B cell (primary cell): ENCODE data around the gene ERCC3. TPM values are rescaled to one million over a fixed set of nuclear protein-coding genes. Genes with fewer than 3 reads are reported as not detected.

ENCODE experiments used
- ATAC-seq: fragments of 200-7000 bp; cut with Tn5 transposase; one replicate; pipeline ENCODE4 v1.10.0; 2021; ENCODE audit warnings: low read depth, mild to moderate bottlenecking, moderate number of reproducible peaks, moderate library complexity
- CTCF ChIA-PET: fragments of 350-600 bp; sonication (Branson Sonifier 250); formaldehyde crosslinking; loops from one replicate; lab custom pipeline; 2021; ENCODE audit warnings: antibody characterized with exemption, inconsistent platforms; lab: Charles Lee
- POLR2A ChIA-PET: fragments of 350-600 bp; sonication (Branson Sonifier 250); formaldehyde crosslinking; loops from one replicate; lab custom pipeline; 2021; ENCODE audit warnings: antibody characterized with exemption; lab: Charles Lee
- DNase-seq: peaks from one replicate; pipeline ENCODE4 v3.0.0; 2013
- H2AFZ ChIP-seq: 2 replicates; pipeline ENCODE4 v1.6.1; 2012; ENCODE audit warnings: mild to moderate bottlenecking, low read depth, low read length; ENCODE audit not compliant: insufficient read depth, poor library complexity, severe bottlenecking
- H3K27ac ChIP-seq, 2 donors: 1 replicate in 1 of 2; 2 replicates in 1 of 2; pipeline ENCODE4 v1.5.1; 2012 to 2013; ENCODE audit warnings: low read length in 2 of 2, mild to moderate bottlenecking in 2 of 2, moderate library complexity in 1 of 2
- H3K27me3 ChIP-seq, 4 experiments: fragments of 200-600 bp in 1 of 4; sonication (generic) in 1 of 4; replicated peaks in 1 of 4; 1 replicate in 2 of 4; 2 replicates in 2 of 4; pipeline versions ENCODE4 v1.6.1 to v1.7.0; 2013 to 2016; ENCODE audit warnings: low read length in 3 of 4, mild to moderate bottlenecking in 2 of 4, mixed read lengths in 1 of 4, moderate library complexity in 1 of 4; ENCODE audit not compliant: insufficient read depth in 4 of 4, control insufficient read depth in 3 of 4; ENCODE audit errors: control extremely low read depth in 1 of 4
- H3K36me3 ChIP-seq, 2 experiments: replicated peaks in 1 of 2; 1 replicate in 1 of 2; 2 replicates in 1 of 2; pipeline versions ENCODE4 v1.6.1 to v1.7.1; 2013; ENCODE audit warnings: low read length in 1 of 2; ENCODE audit not compliant: insufficient read depth in 2 of 2, control insufficient read depth in 1 of 2; ENCODE audit errors: control extremely low read depth in 1 of 2, extremely low read depth in 1 of 2
- H3K4me1 ChIP-seq, 2 donors: fragments of 200-600 bp in 1 of 2; sonication (generic) in 1 of 2; 1 replicate in 1 of 2; 2 replicates in 1 of 2; pipeline versions ENCODE4 v1.5.1 to v1.6.1; 2013 to 2017; ENCODE audit warnings: low read length in 2 of 2; ENCODE audit not compliant: control insufficient read depth in 2 of 2, insufficient read depth in 2 of 2
- H3K4me2 ChIP-seq: replicated peaks from 2 replicates; pipeline ENCODE3; 2012; ENCODE audit warnings: mild to moderate bottlenecking, low read depth, low read length; ENCODE audit not compliant: poor library complexity, severe bottlenecking
- H3K4me3 ChIP-seq, 5 experiments: fragments of 200-600 bp in 1 of 5; sonication (generic) in 1 of 5; 1 replicate in 3 of 5; 2 replicates in 2 of 5; pipeline versions ENCODE4 v1.5.1 to v1.7.0; 2011 to 2016; ENCODE audit warnings: low read length in 4 of 5, mild to moderate bottlenecking in 4 of 5, low read depth in 2 of 5, control low read depth in 1 of 5, moderate library complexity in 1 of 5; ENCODE audit not compliant: insufficient read depth in 1 of 5; ENCODE audit errors: control extremely low read depth in 1 of 5, extremely low read depth in 1 of 5
- H3K79me2 ChIP-seq: fragments of 200-600 bp; sonication (generic); one replicate; pipeline ENCODE4 v1.6.0; 2016; ENCODE audit warnings: low read length; ENCODE audit not compliant: control insufficient read depth, insufficient read depth
- H3K9ac ChIP-seq: fragments of 200-600 bp; sonication (generic); 2 replicates; pipeline ENCODE4 v1.6.1; 2017; ENCODE audit warnings: mild to moderate bottlenecking, low read length, moderate library complexity
- H3K9me3 ChIP-seq, 3 donors: one replicate each; pipeline versions ENCODE4 v1.6.1 to v1.7.1; 2013; ENCODE audit warnings: low read length in 2 of 3; ENCODE audit not compliant: control insufficient read depth in 2 of 3, insufficient read depth in 1 of 3; ENCODE audit errors: control extremely low read depth in 1 of 3
- H4K20me1 ChIP-seq: 2 replicates; pipeline ENCODE4 v1.6.0; 2012; ENCODE audit warnings: mild to moderate bottlenecking, low read length; ENCODE audit not compliant: insufficient read depth, control insufficient read depth, poor library complexity, severe bottlenecking
- H3K27ac Mint-ChIP-seq: one replicate; pipeline ENCODE4 v1.8.0; 2021; ENCODE audit warnings: mixed read lengths
- H3K27me3 Mint-ChIP-seq: one replicate; pipeline ENCODE4 v1.8.0; 2021; ENCODE audit warnings: mixed read lengths
- H3K4me1 Mint-ChIP-seq: one replicate; pipeline ENCODE4 v1.8.0; 2021; ENCODE audit warnings: mixed read lengths
- H3K4me3 Mint-ChIP-seq: one replicate; pipeline ENCODE4 v1.8.0; 2021; ENCODE audit warnings: mixed read lengths
- H3K9me3 Mint-ChIP-seq: one replicate; pipeline ENCODE4 v1.8.0; 2022; ENCODE audit warnings: mixed read lengths; ENCODE audit not compliant: insufficient read depth
- EZH2 ChIP-seq: IDR thresholded peaks from 2 replicates; pipeline ENCODE4 v1.6.1; 2012; ENCODE audit warnings: borderline replicate concordance, low read depth, mild to moderate bottlenecking, moderate library complexity, low read length; ENCODE audit not compliant: insufficient read depth, poor library complexity, severe bottlenecking
- WGBS: methylation state at CpG from one replicate; pipeline ENCODE4 v1.1.5; 2013; ENCODE audit warnings: missing lambda C conversion rate; ENCODE audit not compliant: insufficient coverage; 5-methylcytosine and 5-hydroxymethylcytosine counted together
- intact Hi-C: fragments of 100-400 bp; cut with micrococcal nuclease; formaldehyde crosslinking; loops from one replicate; pipeline ENCODE4 v1.10.0; 2022
- polyA plus RNA-seq: library from polyadenylated mRNA; depleted of rRNA; stranded (reverse); fragments of >200 nt; gene quantifications from 2 replicates; pipeline ENCODE4 v1.2.3, GENCODE V29; 2012
- total RNA-seq, 2 donors: library from RNA; stranded (reverse); fragments of 120-200 nt in 1 of 2; gene quantifications; 1 replicate in 1 of 2; 2 replicates in 1 of 2; pipeline versions ENCODE4 v1.2.3 to v1.2.4, GENCODE V29; 2013 to 2022
- TF ChIP-seq, protein P1 (sequence below): fragments of 200-600 bp; IDR thresholded peaks from one replicate; pipeline ENCODE4 v1.8.0; 2022; ENCODE audit warnings: antibody characterized with exemption, mild to moderate bottlenecking

Gene ERCC3
- total and polyA plus RNA-seq, 2 donors (not counting 1 experiment from before 2014, with no cell fraction given): 74.4 to 79.3 TPM

DNA sequence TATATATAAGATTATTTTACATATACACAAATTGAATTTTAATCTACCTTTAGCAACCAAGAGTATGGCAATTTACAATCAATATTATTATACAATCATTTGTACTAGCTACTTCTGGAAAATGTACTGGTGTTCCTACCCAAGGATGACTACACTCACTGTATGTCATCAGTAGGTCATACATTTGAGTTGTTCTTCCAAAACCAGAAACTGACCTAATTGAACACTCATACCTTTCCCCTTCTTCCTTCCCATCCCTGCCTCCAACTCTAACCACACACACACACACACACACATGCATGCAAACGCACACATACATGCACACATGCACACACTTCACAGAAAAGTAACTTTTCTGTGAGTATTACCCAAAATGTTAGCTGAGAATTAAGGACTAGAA, 8.2 kb upstream of the ERCC3 start:
- TF ChIP-seq EZH2: no peak
- TF ChIP-seq, protein P1, sequence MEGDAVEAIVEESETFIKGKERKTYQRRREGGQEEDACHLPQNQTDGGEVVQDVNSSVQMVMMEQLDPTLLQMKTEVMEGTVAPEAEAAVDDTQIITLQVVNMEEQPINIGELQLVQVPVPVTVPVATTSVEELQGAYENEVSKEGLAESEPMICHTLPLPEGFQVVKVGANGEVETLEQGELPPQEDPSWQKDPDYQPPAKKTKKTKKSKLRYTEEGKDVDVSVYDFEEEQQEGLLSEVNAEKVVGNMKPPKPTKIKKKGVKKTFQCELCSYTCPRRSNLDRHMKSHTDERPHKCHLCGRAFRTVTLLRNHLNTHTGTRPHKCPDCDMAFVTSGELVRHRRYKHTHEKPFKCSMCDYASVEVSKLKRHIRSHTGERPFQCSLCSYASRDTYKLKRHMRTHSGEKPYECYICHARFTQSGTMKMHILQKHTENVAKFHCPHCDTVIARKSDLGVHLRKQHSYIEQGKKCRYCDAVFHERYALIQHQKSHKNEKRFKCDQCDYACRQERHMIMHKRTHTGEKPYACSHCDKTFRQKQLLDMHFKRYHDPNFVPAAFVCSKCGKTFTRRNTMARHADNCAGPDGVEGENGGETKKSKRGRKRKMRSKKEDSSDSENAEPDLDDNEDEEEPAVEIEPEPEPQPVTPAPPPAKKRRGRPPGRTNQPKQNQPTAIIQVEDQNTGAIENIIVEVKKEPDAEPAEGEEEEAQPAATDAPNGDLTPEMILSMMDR: no peak
- H3K4me2 ChIP-seq: no peak overlapping the region
- ChIA-PET POLR2A (no interaction called here), CTCF (interaction anchor here (0.9 to 2.4 kb wide), 2 partner anchors 11 to 177 kb away, joined by 3 to 10 read pairs; no protein-coding TSS in a partner anchor)
- DNase-seq: no peak
- H3K36me3 ChIP-seq: peaks cover 8 to 10% of the 10 kb centered on the region in 2 experiments
- H3K4me1 Mint-ChIP-seq: peaks cover 12% of the 10 kb centered on the region
- intact Hi-C loops: no loop called here
- H3K27ac ChIP-seq: no peak overlapping the region
- H3K4me3 ChIP-seq: no peak overlapping the region
- no peaks in the 10 kb centered on the region for H3K9me3 Mint-ChIP-seq
- H3K79me2 ChIP-seq: no peaks in the 10 kb centered on the region
- no peak overlapping the region for H2AFZ ChIP-seq
- no peak for ATAC-seq
- no peaks in the 10 kb centered on the region for H4K20me1 ChIP-seq
- no peaks in the 10 kb centered on the region for H3K9me3 ChIP-seq
- no peaks in the 10 kb centered on the region for H3K27me3 ChIP-seq
- H3K9ac ChIP-seq: no peak overlapping the region
- H3K27me3 Mint-ChIP-seq: no peaks in the 10 kb centered on the region
- no peak overlapping the region for H3K27ac Mint-ChIP-seq
- WGBS: no CpG with 5 or more reads among the region's 1 CpG
- H3K4me3 Mint-ChIP-seq: no peak overlapping the region
- H3K4me1 ChIP-seq: peaks cover 0 to 3% of the 10 kb centered on the region in 2 donors

DNA sequence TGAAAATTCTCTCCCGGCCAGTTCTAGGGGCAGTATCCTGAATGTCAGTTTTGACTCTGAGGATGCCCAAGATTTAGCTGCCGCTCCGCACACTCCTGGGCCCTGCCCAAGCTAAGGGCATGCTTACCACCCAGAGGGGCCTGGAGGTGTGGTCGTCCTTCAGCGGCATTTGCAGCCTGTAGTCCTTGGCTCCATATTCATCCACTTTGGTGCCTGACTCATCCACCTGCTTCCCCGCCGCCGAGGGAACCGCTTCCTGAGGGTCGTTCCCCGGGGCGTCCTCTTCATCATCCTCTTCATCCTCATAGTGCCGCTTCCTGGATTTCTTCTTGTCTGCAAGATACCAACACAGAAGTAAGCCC, 577 bp downstream of the ERCC3 start:
- H3K4me3 ChIP-seq: peak overlapping the region; percentile 47 to 97 (median 88)
- H3K9ac ChIP-seq: peak overlapping the region; percentile 99
- H2AFZ ChIP-seq: peak overlapping the region; percentile 100
- no peaks in the 10 kb centered on the region for H3K27me3 Mint-ChIP-seq
- ChIA-PET CTCF (interaction anchor here (1.0 to 2.3 kb wide), 2 partner anchors 123 to 186 kb away, joined by 3 to 16 read pairs; no protein-coding TSS in a partner anchor), POLR2A (interaction anchor here (1.3 kb wide), 2 partner anchors 96 to 97 kb away, joined by 3 read pairs; no protein-coding TSS in a partner anchor)
- intact Hi-C loops: loop anchor here (5.0 to 10.0 kb wide), 3 partner anchors 209 to 799 kb away; partner anchors contain the start of genes SAP130 and UGGT1
- H4K20me1 ChIP-seq: no peaks in the 10 kb centered on the region
- no peaks in the 10 kb centered on the region for H3K27me3 ChIP-seq
- ATAC-seq (no peak), DNase-seq (no peak)
- TF ChIP-seq, protein P1: no peak
- TF ChIP-seq EZH2: no peak
- peaks cover under 1 to 41% of the 10 kb centered on the region in 2 experiments for H3K36me3 ChIP-seq
- peaks cover 31% of the 10 kb centered on the region for H3K4me1 Mint-ChIP-seq
- WGBS: 28% methylated on average over 13 of the region's 13 CpGs
- H3K27ac ChIP-seq: peak overlapping the region; percentile 46 to 84
- H3K4me2 ChIP-seq: peak overlapping the region; percentile 91
- peaks cover 26% of the 10 kb centered on the region for H3K79me2 ChIP-seq
- no peaks in the 10 kb centered on the region for H3K9me3 ChIP-seq
- peak overlapping the region; percentile 95 for H3K27ac Mint-ChIP-seq
- no peaks in the 10 kb centered on the region for H3K9me3 Mint-ChIP-seq
- H3K4me1 ChIP-seq: peaks cover 5 to 22% of the 10 kb centered on the region in 2 donors
- H3K4me3 Mint-ChIP-seq: peak overlapping the region; percentile 100
